Transverse colon (tissue), 4 donors: ENCODE results near the gene UBASH3A.

Experiments used
- POLR2AphosphoS5 ChIP-seq, 3 donors: sonication (generic); formaldehyde crosslinking; IDR thresholded peaks; one replicate each; pipeline ENCODE4 v1.6.1; 2016; ENCODE audit warnings: antibody characterized with exemption in 3 of 3
- TF ChIP-seq, protein P1 (sequence below), 5 experiments: fragments of 200-600 bp in 3 of 5; fragments of 450-650 bp in 2 of 5; sonication (generic) in 3 of 5; IDR thresholded peaks; 1 replicate in 2 of 5; 2 replicates in 3 of 5; pipeline ENCODE4 v1.5.1; 2016 to 2017; ENCODE audit warnings: antibody characterized with exemption in 5 of 5, inconsistent platforms in 3 of 5, mild to moderate bottlenecking in 2 of 5, moderate library complexity in 1 of 5

DNA sequence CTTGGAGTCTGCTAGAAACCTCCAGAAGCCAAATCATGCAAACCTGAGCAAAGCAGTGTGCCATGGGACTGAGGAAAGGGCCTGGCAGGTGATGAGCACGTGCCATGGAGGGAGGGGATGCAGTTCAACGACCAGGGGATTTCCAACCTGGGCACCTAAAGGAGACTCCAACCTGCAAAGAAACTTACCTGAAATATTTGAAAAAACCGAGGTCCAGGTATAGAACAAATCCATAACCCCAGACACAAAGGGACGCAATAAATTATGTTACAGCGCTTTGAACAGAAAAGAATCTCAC is 8.9 kb downstream of the UBASH3A start:
- TF ChIP-seq, protein P1, sequence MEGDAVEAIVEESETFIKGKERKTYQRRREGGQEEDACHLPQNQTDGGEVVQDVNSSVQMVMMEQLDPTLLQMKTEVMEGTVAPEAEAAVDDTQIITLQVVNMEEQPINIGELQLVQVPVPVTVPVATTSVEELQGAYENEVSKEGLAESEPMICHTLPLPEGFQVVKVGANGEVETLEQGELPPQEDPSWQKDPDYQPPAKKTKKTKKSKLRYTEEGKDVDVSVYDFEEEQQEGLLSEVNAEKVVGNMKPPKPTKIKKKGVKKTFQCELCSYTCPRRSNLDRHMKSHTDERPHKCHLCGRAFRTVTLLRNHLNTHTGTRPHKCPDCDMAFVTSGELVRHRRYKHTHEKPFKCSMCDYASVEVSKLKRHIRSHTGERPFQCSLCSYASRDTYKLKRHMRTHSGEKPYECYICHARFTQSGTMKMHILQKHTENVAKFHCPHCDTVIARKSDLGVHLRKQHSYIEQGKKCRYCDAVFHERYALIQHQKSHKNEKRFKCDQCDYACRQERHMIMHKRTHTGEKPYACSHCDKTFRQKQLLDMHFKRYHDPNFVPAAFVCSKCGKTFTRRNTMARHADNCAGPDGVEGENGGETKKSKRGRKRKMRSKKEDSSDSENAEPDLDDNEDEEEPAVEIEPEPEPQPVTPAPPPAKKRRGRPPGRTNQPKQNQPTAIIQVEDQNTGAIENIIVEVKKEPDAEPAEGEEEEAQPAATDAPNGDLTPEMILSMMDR (IDR thresholded peaks at IDR 0.05): no peak
- TF ChIP-seq POLR2AphosphoS5 (IDR thresholded peaks at IDR 0.05): no peak
